Activated T-cell treated with anti-CD3 and anti-CD28 coated beads, Interleukin-2, amount 50 U/mL, for 24 hours (primary cell): ENCODE measurements around the gene GALE.
A peak's percentile ranks its signal among the peaks of the same experiment; 100 is the strongest.

ENCODE experiments used
- DNase-seq: peaks from one replicate; pipeline ENCODE4 v3.0.0-alpha.2; 2020
- H3K27ac Mint-ChIP-seq: 2 replicates; pipeline ENCODE4 v1.8.0; 2020; ENCODE audit warnings: mild to moderate bottlenecking, mixed read lengths
- H3K27me3 Mint-ChIP-seq: 2 replicates; pipeline ENCODE4 v1.8.0; 2020; ENCODE audit warnings: mixed read lengths
- H3K36me3 Mint-ChIP-seq: 2 replicates; pipeline ENCODE4 v1.8.0; 2020; ENCODE audit warnings: low read depth, mixed read lengths
- H3K4me1 Mint-ChIP-seq: 2 replicates; pipeline ENCODE4 v1.8.0; 2020; ENCODE audit warnings: low read depth, mixed read lengths
- H3K4me3 Mint-ChIP-seq: 2 replicates; pipeline ENCODE4 v1.8.0; 2020; ENCODE audit warnings: mild to moderate bottlenecking, moderate library complexity, mixed read lengths
- H3K9me3 Mint-ChIP-seq: 2 replicates; pipeline ENCODE4 v1.8.0; 2020; ENCODE audit warnings: mixed read lengths

The GALE gene

GRCh38 chr1:23763041-23763577, 37.4 kb downstream of the GALE start:
- DNase-seq = no peak
- H3K4me3 Mint-ChIP-seq = no peak overlapping the region
- H3K9me3 Mint-ChIP-seq = no peaks in the 10 kb centered on the region
- no peaks in the 10 kb centered on the region for H3K27me3 Mint-ChIP-seq
- H3K4me1 Mint-ChIP-seq = peaks cover 2% of the 10 kb centered on the region
- peak overlapping the region; percentile 10 for H3K27ac Mint-ChIP-seq
- peaks cover 85% of the 10 kb centered on the region for H3K36me3 Mint-ChIP-seq

GRCh38 chr1:23759277-23759676, 41.3 kb downstream of the GALE start:
- no peak for DNase-seq
- no peaks in the 10 kb centered on the region for H3K27me3 Mint-ChIP-seq
- no peak overlapping the region for H3K4me3 Mint-ChIP-seq
- peaks cover 97% of the 10 kb centered on the region for H3K36me3 Mint-ChIP-seq
- H3K9me3 Mint-ChIP-seq = no peaks in the 10 kb centered on the region
- H3K4me1 Mint-ChIP-seq = peaks cover 2% of the 10 kb centered on the region
- peak overlapping the region; percentile 61 for H3K27ac Mint-ChIP-seq

DNA sequence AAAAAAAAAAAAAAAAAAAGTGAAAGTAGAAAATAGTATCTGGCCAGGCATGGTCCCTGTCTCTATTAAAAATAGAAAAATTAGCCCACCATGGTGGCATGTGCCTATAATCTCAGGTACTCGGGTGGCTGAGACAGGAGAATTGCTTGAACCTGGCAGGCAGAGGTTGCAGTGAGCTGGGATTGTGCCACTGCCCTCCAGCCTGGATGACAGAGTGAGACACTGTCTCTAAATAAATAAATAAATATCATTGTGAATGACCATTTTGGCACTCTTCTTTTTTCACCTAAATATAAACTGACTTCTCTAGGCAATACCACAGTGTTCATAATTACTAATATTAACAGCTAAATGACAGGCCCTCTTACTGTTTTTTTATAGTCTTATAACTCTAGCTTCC, 42.7 kb downstream of the GALE start:
- peaks cover 2% of the 10 kb centered on the region for H3K4me1 Mint-ChIP-seq
- H3K36me3 Mint-ChIP-seq = peaks cover 98% of the 10 kb centered on the region
- no peaks in the 10 kb centered on the region for H3K27me3 Mint-ChIP-seq
- DNase-seq = no peak
- H3K27ac Mint-ChIP-seq = no peak overlapping the region
- H3K9me3 Mint-ChIP-seq = no peaks in the 10 kb centered on the region
- H3K4me3 Mint-ChIP-seq = no peak overlapping the region

- Mint-ChIP-seq H3K36me3 (peaks cover 96% of the 10 kb centered on the region), H3K4me3 (no peak overlapping the region), H3K4me1 (peaks cover under 1% of the 10 kb centered on the region), H3K27ac (peak overlapping the region; percentile 37), H3K9me3 (no peaks in the 10 kb centered on the region), H3K27me3 (no peaks in the 10 kb centered on the region)
- DNase-seq = no peak
These were observed 43.9 kb downstream of the GALE start for GRCh38 chr1:23756676-23757075.

GRCh38 chr1:23752909-23753308, 47.6 kb downstream of the GALE start:
- no peaks in the 10 kb centered on the region for H3K27me3 Mint-ChIP-seq
- DNase-seq = no peak
- peaks cover 95% of the 10 kb centered on the region for H3K36me3 Mint-ChIP-seq
- H3K27ac Mint-ChIP-seq = peak overlapping the region; percentile 67
- H3K9me3 Mint-ChIP-seq = no peaks in the 10 kb centered on the region
- no peak overlapping the region for H3K4me3 Mint-ChIP-seq
- H3K4me1 Mint-ChIP-seq = peaks cover 18% of the 10 kb centered on the region

GRCh38 chr1:23751815-23752200, 48.7 kb downstream of the GALE start:
- H3K27me3 Mint-ChIP-seq = no peaks in the 10 kb centered on the region
- peaks cover 29% of the 10 kb centered on the region for H3K4me1 Mint-ChIP-seq
- H3K27ac Mint-ChIP-seq = peak overlapping the region; percentile 76
- DNase-seq = no peak
- no peak overlapping the region for H3K4me3 Mint-ChIP-seq
- H3K36me3 Mint-ChIP-seq = peaks cover 95% of the 10 kb centered on the region
- no peaks in the 10 kb centered on the region for H3K9me3 Mint-ChIP-seq

GRCh38 chr1:23751050-23751814, 49.3 kb downstream of the GALE start:
- H3K27me3 Mint-ChIP-seq = no peaks in the 10 kb centered on the region
- H3K36me3 Mint-ChIP-seq = peaks cover 95% of the 10 kb centered on the region
- H3K4me3 Mint-ChIP-seq = no peak overlapping the region
- peak; percentile 40 for DNase-seq
- H3K4me1 Mint-ChIP-seq = peaks cover 33% of the 10 kb centered on the region
- H3K27ac Mint-ChIP-seq = peak overlapping the region; percentile 76
- no peaks in the 10 kb centered on the region for H3K9me3 Mint-ChIP-seq

GRCh38 chr1:23748016-23748415, 52.5 kb downstream of the GALE start:
- H3K36me3 Mint-ChIP-seq = peaks cover 87% of the 10 kb centered on the region
- no peak for DNase-seq
- no peaks in the 10 kb centered on the region for H3K27me3 Mint-ChIP-seq
- H3K4me3 Mint-ChIP-seq = no peak overlapping the region
- H3K9me3 Mint-ChIP-seq = no peaks in the 10 kb centered on the region
- H3K27ac Mint-ChIP-seq = peak overlapping the region; percentile 67
- H3K4me1 Mint-ChIP-seq = peaks cover 49% of the 10 kb centered on the region
